Endothelial cell of umbilical vein (primary cell): ENCODE measurements around the gene PPP4C. TPM values are rescaled to one million over a fixed set of nuclear protein-coding genes. Genes with fewer than 3 reads are reported as not detected.

Experiments
- BruUV-seq: library from RNA; stranded (reverse); fragments of 400-500 nt; replicated peaks from 2 replicates; lab custom pipeline; 2021; lab: Mats Ljungman, UMichigan
- CTCF ChIA-PET: fragments of 300-600, 350-600 bp; sonication (Branson Sonifier 250); formaldehyde crosslinking; loops from one replicate; lab custom pipeline; 2021; ENCODE audit warnings: antibody characterized with exemption, inconsistent platforms; lab: Charles Lee
- POLR2A ChIA-PET: fragments of 300-600, 350-600 bp; sonication (Branson Sonifier 250); formaldehyde crosslinking; loops from one replicate; lab custom pipeline; 2021; ENCODE audit warnings: antibody characterized with exemption, inconsistent platforms; lab: Charles Lee
- DNase-seq: peaks from one replicate; pipeline ENCODE4 v3.0.0-alpha.2; 2011; ENCODE audit warnings: low read depth, low spot score
- FAIRE-seq: peaks from 2 replicates; lab custom pipeline; 2011; peaks lifted over from hg19 to GRCh38; lab: Jason Lieb, UNC
- H2AFZ ChIP-seq: 2 replicates; pipeline ENCODE4 v1.6.0; 2012; ENCODE audit warnings: low read depth, low read length, control low read depth, inconsistent platforms
- H3K27ac ChIP-seq: 2 replicates; pipeline ENCODE4 v1.5.1; 2011; ENCODE audit warnings: low read depth, mild to moderate bottlenecking, control low read depth, low read length, moderate library complexity; ENCODE audit not compliant: insufficient read depth
- H3K27me3 ChIP-seq, 2 experiments: 2 replicates each; pipeline versions ENCODE4 v1.6.0 to v1.6.1; 2011; ENCODE audit warnings: low read length in 2 of 2, mixed read lengths in 1 of 2; ENCODE audit not compliant: control insufficient read depth in 2 of 2, insufficient read depth in 2 of 2
- H3K36me3 ChIP-seq, 2 experiments: 2 replicates in 1 of 2; 3 replicates in 1 of 2; pipeline ENCODE4 v1.5.1; 2011; ENCODE audit warnings: low read length in 2 of 2, mild to moderate bottlenecking in 1 of 2, moderate library complexity in 1 of 2; ENCODE audit not compliant: control insufficient read depth in 2 of 2, insufficient read depth in 2 of 2; ENCODE audit errors: extremely low read depth in 1 of 2
- H3K4me1 ChIP-seq: 3 replicates; pipeline ENCODE4 v1.5.1; 2011; ENCODE audit warnings: mild to moderate bottlenecking, low read length; ENCODE audit not compliant: control insufficient read depth, insufficient read depth; ENCODE audit errors: extremely low read depth
- H3K4me2 ChIP-seq: 2 replicates; pipeline ENCODE4 v1.6.1; 2011; ENCODE audit warnings: low read length, control low read depth, mixed read lengths; ENCODE audit not compliant: insufficient read depth
- H3K4me3 ChIP-seq, 3 experiments: fragments of 200-600 bp in 1 of 3; sonication (generic), shearing (Covaris generic) in 1 of 3; replicated peaks in 1 of 3; 2 replicates each; pipeline ENCODE4 v1.5.1; 2011 to 2016; ENCODE audit warnings: control low read depth in 3 of 3, low read length in 3 of 3, mild to moderate bottlenecking in 2 of 3, inconsistent platforms in 1 of 3, low read depth in 1 of 3, moderate library complexity in 1 of 3; ENCODE audit not compliant: insufficient read depth in 1 of 3
- H3K79me2 ChIP-seq: 2 replicates; pipeline ENCODE4 v1.6.0; 2012; ENCODE audit warnings: low read length, inconsistent platforms; ENCODE audit not compliant: control insufficient read depth, insufficient read depth
- H3K9ac ChIP-seq: replicated peaks from 2 replicates; pipeline ENCODE3; 2011; ENCODE audit warnings: low read length, control low read depth; ENCODE audit not compliant: insufficient read depth; ENCODE audit errors: extremely low read depth
- H3K9me1 ChIP-seq: replicated peaks from 3 replicates; pipeline ENCODE4 v1.6.0; 2011; ENCODE audit warnings: mild to moderate bottlenecking, low read length; ENCODE audit not compliant: control insufficient read depth, insufficient read depth; ENCODE audit errors: extremely low read depth
- H3K9me3 ChIP-seq: replicated peaks from 2 replicates; pipeline ENCODE4 v1.5.1; 2012; ENCODE audit warnings: low read length, inconsistent platforms; ENCODE audit not compliant: control insufficient read depth, insufficient read depth
- H4K20me1 ChIP-seq: replicated peaks from 2 replicates; pipeline ENCODE3; 2011; ENCODE audit warnings: mild to moderate bottlenecking, low read length; ENCODE audit not compliant: control insufficient read depth, insufficient read depth; ENCODE audit errors: extremely low read depth
- EZH2 ChIP-seq: IDR thresholded peaks from 2 replicates; pipeline ENCODE4 v1.6.1; 2012; ENCODE audit warnings: borderline replicate concordance, low read depth, mild to moderate bottlenecking, moderate library complexity, low read length, inconsistent platforms; ENCODE audit not compliant: severe bottlenecking
- GATA2 ChIP-seq: IDR thresholded peaks from 2 replicates; pipeline ENCODE4 v1.7.0; 2011; ENCODE audit warnings: low read depth, mild to moderate bottlenecking, moderate library complexity, mixed read lengths, low read length; ENCODE audit not compliant: insufficient read length, insufficient read depth
- JUN ChIP-seq: IDR thresholded peaks from 2 replicates; pipeline ENCODE4 v1.6.1; 2011; ENCODE audit warnings: borderline replicate concordance, low read depth; ENCODE audit not compliant: insufficient read length, insufficient read depth
- MYC ChIP-seq: IDR thresholded peaks from one replicate; pipeline ENCODE4 v1.6.1; 2011; ENCODE audit warnings: mild to moderate bottlenecking, low read depth, low read length
- POLR2AphosphoS5 ChIP-seq: IDR thresholded peaks from 2 replicates; pipeline ENCODE4 v1.6.1; 2012; ENCODE audit warnings: low read depth, mild to moderate bottlenecking, control low read depth, low read length, moderate library complexity; ENCODE audit not compliant: insufficient read depth
- dilution Hi-C: fragments of 300-500 bp; cut with MboI; formaldehyde crosslinking; loops from one replicate; pipeline ENCODE4 v1.15.0; 2019; ENCODE audit warnings: low sequenced_read_pairs; ENCODE audit not compliant: extremely low pct_ligation_motif_present
- intact Hi-C: fragments of 100-400 bp; cut with micrococcal nuclease; formaldehyde crosslinking; loops from one replicate; pipeline ENCODE4 v1.10.0; 2022
- polyA plus RNA-seq, 4 experiments: library from polyadenylated mRNA; depleted of rRNA in 3 of 4; stranded (reverse) in 3 of 4; unstranded in 1 of 4; fragments of >200 nt; gene quantifications; 2 replicates each; pipeline versions ENCODE4 v1.2.1 to v1.2.3, GENCODE V29; 2011 to 2012; ENCODE audit warnings: missing spikeins in 1 of 4
- total RNA-seq: library from RNA; stranded (reverse); gene quantifications from 2 replicates; pipeline ENCODE4 v1.2.3, GENCODE V29; 2021
- TF ChIP-seq, protein P1 (sequence below): IDR thresholded peaks from 2 replicates; pipeline ENCODE4 v1.6.1; 2011; ENCODE audit not compliant: insufficient read depth, insufficient read length
- TF ChIP-seq, protein P2 (sequence below), 2 donors: IDR thresholded peaks; 1 replicate in 1 of 2; 2 replicates in 1 of 2; pipeline ENCODE4 v1.5.1; 2011; ENCODE audit warnings: low read length in 2 of 2, mild to moderate bottlenecking in 2 of 2, moderate library complexity in 2 of 2, control low read depth in 1 of 2, inconsistent platforms in 1 of 2, low read depth in 1 of 2; ENCODE audit not compliant: insufficient read depth in 1 of 2; ENCODE audit errors: extremely low read depth in 1 of 2

PPP4C gene
- total and polyA plus RNA-seq, 2 donors (not counting 3 experiments of a cell fraction or from before 2014, with no cell fraction given) = 167 to 327 TPM

DNA sequence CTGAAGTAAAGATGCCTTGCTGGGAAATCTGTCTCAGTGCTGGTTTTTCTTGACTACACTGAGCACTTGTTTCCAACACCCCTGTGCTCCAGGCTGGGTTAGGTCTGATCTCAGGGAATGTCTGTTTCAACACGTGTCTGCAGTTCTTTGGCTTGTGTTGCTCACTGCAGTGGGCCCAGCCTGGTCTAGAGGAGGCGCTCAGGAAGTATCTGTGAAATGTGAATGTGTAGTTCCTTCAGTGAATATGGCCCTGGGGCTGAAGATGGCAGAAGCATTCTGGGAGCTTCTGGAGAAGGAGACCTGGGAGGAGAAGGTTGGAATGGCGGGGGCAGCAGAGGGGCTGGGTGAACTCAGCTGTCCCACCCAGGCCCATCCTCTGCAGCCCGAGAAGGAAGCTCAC, 28.3 kb downstream of the PPP4C start:
- Histone ChIP-seq H3K79me2 (no peaks in the 10 kb centered on the region), H3K27ac (no peak overlapping the region), H3K4me1 (no peaks in the 10 kb centered on the region), H2AFZ (no peak overlapping the region), H3K9me1 (no peaks in the 10 kb centered on the region), H3K9ac (no peak overlapping the region), H3K4me3 (no peak overlapping the region), H3K4me2 (no peak overlapping the region), H3K36me3 (peaks cover 4 to 21% of the 10 kb centered on the region in 2 experiments), H3K27me3 (no peaks in the 10 kb centered on the region), H4K20me1 (no peaks in the 10 kb centered on the region), H3K9me3 (no peaks in the 10 kb centered on the region)
- CTCF ChIA-PET = interaction anchor here (1.8 to 4.9 kb wide), 3 partner anchors 8 to 13 kb away, joined by 5 to 30 read pairs (median 15); partner anchors contain the start of genes GDPD3 and TBX6
- BruUV-seq = no TSS peak
- dilution Hi-C loops (no loop called here), intact Hi-C loops (no loop called here)
- TF ChIP-seq POLR2AphosphoS5 = no peak
- TF ChIP-seq, protein P1, sequence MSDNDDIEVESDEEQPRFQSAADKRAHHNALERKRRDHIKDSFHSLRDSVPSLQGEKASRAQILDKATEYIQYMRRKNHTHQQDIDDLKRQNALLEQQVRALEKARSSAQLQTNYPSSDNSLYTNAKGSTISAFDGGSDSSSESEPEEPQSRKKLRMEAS = no peak
- POLR2A ChIA-PET = no interaction called here
- FAIRE-seq = no peak
- no peak for DNase-seq

DNA sequence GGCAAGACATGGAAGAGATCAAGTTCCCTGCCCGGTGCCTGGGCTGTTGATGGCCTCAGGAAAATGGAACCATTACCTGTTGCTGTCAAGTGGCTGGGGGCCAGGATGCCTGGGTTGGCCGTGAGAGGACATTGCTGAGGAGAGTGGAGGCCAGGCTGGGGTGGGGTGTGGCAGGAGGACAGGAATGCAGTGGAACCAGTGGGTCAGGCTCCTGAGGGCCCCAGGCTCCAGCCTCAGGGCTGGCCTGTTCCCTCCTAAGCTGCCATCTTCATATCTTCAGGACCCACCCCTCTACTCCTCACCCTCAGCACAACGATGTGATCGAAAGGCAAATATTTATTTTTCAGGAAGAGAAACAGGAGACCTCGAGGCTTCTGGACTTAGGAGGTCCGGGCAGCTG, 28.7 kb downstream of the PPP4C start:
- Histone ChIP-seq H2AFZ (no peak overlapping the region), H4K20me1 (no peaks in the 10 kb centered on the region), H3K9ac (no peak overlapping the region), H3K27ac (no peak overlapping the region), H3K9me1 (no peaks in the 10 kb centered on the region), H3K27me3 (no peaks in the 10 kb centered on the region), H3K79me2 (no peaks in the 10 kb centered on the region), H3K4me3 (no peak overlapping the region), H3K4me1 (no peaks in the 10 kb centered on the region), H3K36me3 (peaks cover 4 to 21% of the 10 kb centered on the region in 2 experiments), H3K9me3 (no peaks in the 10 kb centered on the region), H3K4me2 (no peak overlapping the region)
- dilution Hi-C loops (no loop called here), intact Hi-C loops (no loop called here)
- ChIA-PET CTCF (interaction anchor here (1.8 to 4.9 kb wide), 3 partner anchors 8 to 13 kb away, joined by 5 to 30 read pairs (median 15); partner anchors contain the start of genes GDPD3 and TBX6), POLR2A (no interaction called here)
- no peak for FAIRE-seq
- no TSS peak for BruUV-seq
- no peak for DNase-seq
- TF ChIP-seq EZH2 = no peak
- no peak for TF ChIP-seq GATA2
- TF ChIP-seq JUN = no peak
- TF ChIP-seq, protein P2, sequence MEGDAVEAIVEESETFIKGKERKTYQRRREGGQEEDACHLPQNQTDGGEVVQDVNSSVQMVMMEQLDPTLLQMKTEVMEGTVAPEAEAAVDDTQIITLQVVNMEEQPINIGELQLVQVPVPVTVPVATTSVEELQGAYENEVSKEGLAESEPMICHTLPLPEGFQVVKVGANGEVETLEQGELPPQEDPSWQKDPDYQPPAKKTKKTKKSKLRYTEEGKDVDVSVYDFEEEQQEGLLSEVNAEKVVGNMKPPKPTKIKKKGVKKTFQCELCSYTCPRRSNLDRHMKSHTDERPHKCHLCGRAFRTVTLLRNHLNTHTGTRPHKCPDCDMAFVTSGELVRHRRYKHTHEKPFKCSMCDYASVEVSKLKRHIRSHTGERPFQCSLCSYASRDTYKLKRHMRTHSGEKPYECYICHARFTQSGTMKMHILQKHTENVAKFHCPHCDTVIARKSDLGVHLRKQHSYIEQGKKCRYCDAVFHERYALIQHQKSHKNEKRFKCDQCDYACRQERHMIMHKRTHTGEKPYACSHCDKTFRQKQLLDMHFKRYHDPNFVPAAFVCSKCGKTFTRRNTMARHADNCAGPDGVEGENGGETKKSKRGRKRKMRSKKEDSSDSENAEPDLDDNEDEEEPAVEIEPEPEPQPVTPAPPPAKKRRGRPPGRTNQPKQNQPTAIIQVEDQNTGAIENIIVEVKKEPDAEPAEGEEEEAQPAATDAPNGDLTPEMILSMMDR (IDR thresholded peaks at IDR 0.05; ENCODE audit: extremely low read depth in 1 of 2, insufficient read depth in 1 of 2, low read depth in 1 of 2, low read length in 2 of 2) = no peak
- TF ChIP-seq, protein P1 = no peak
- TF ChIP-seq MYC = no peak
